GM23338 (cell line): Measurements from ENCODE around the gene CD3D. TPM values are rescaled to one million over a fixed set of nuclear protein-coding genes. Genes with fewer than 3 reads are reported as not detected.

Experiments
- CTCF ChIP-seq, 2 experiments: fragments of 200-600 bp in 1 of 2; sonication (generic) in 1 of 2; conservative IDR thresholded peaks; 2 replicates each; pipeline versions ENCODE4 v1.5.1 to v1.6.1; 2016 to 2017; ENCODE audit warnings: antibody characterized with exemption in 2 of 2, low read depth in 2 of 2, mild to moderate bottlenecking in 2 of 2, moderate library complexity in 1 of 2
- EZH2phosphoT487 ChIP-seq: fragments of 200-600 bp; sonication (generic); IDR thresholded peaks from one replicate; pipeline ENCODE4 v1.8.1; 2018; ENCODE audit warnings: antibody characterized with exemption; ENCODE audit not compliant: unreplicated experiment
- JUNB ChIP-seq: IDR thresholded peaks from one replicate; pipeline ENCODE4 v1.6.1; 2016; ENCODE audit warnings: antibody characterized with exemption; ENCODE audit not compliant: unreplicated experiment
- STAT1 ChIP-seq: IDR thresholded peaks from one replicate; pipeline ENCODE4 v1.6.1; 2016; ENCODE audit warnings: antibody characterized with exemption; ENCODE audit not compliant: unreplicated experiment
- ZNF462 ChIP-seq: fragments of 250-450 bp; sonication (Bioruptor Pico); IDR thresholded peaks from 2 replicates; pipeline ENCODE4 v1.5.0; 2020; ENCODE audit warnings: mild to moderate bottlenecking, moderate library complexity
- polyA plus RNA-seq: library from polyadenylated mRNA; unstranded; fragments of >200 nt; fragmentation: Nextera tagmentation; extraction: Ambion mirVana; gene quantifications from 2 replicates; pipeline ENCODE4 v1.2.1, GENCODE V29; 2016
- total RNA-seq: library from RNA; depleted of rRNA; stranded (reverse); fragments of >200 nt; shearing (Covaris generic); gene quantifications from 2 replicates; pipeline ENCODE4 v1.2.3, GENCODE V29; 2014
- TF ChIP-seq, protein P1 (sequence below): IDR thresholded peaks from 2 replicates; pipeline ENCODE4 v1.6.1; 2016; ENCODE audit warnings: antibody characterized with exemption

Gene CD3D
- total and polyA plus RNA-seq, 2 experiments from 2014 or later, result not detected

GRCh38 chr11:118343248-118343647 is 743 bp upstream of the CD3D start (continued):
- TF ChIP-seq ZNF462 (CRISPR knock-in tag), result no peak
- TF ChIP-seq, protein P1, sequence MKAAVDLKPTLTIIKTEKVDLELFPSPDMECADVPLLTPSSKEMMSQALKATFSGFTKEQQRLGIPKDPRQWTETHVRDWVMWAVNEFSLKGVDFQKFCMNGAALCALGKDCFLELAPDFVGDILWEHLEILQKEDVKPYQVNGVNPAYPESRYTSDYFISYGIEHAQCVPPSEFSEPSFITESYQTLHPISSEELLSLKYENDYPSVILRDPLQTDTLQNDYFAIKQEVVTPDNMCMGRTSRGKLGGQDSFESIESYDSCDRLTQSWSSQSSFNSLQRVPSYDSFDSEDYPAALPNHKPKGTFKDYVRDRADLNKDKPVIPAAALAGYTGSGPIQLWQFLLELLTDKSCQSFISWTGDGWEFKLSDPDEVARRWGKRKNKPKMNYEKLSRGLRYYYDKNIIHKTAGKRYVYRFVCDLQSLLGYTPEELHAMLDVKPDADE, result no peak
- TF ChIP-seq EZH2phosphoT487, result no peak
- no peak for TF ChIP-seq JUNB
- no peak for TF ChIP-seq STAT1
- TF ChIP-seq CTCF (conservative IDR thresholded peaks at IDR 0.05; ENCODE audit: low read depth in 2 of 2), result no peak
